AG04450 (cell line): ENCODE results near the gene LRMDA. TPM values are rescaled to one million over a fixed set of nuclear protein-coding genes. Genes with fewer than 3 reads are reported as not detected.

Source experiments
- CTCF ChIA-PET: fragments of 300-600, 350-600 bp; formaldehyde crosslinking; extraction: SDS; loops from one replicate; lab custom pipeline; 2022; ENCODE audit warnings: antibody characterized with exemption, inconsistent platforms; lab: Charles Lee
- POLR2A ChIA-PET: fragments of 350-600 bp; formaldehyde crosslinking; extraction: SDS; loops from one replicate; lab custom pipeline; 2021; ENCODE audit warnings: antibody characterized with exemption, inconsistent platforms; lab: Yijun Ruan, JAX
- DNase-seq: peaks from one replicate; pipeline ENCODE4 v3.0.0-alpha.2; 2011; ENCODE audit warnings: low read depth, low spot score
- H3K27ac ChIP-seq: one replicate; pipeline ENCODE4 v1.5.1; 2012; ENCODE audit warnings: low read depth, low read length, control low read depth
- H3K27me3 ChIP-seq: one replicate; pipeline ENCODE4 v1.6.0; 2012; ENCODE audit warnings: low read length; ENCODE audit not compliant: control insufficient read depth, insufficient read depth
- H3K4me3 ChIP-seq: 2 replicates; pipeline ENCODE4 v1.5.1; 2011; ENCODE audit warnings: mild to moderate bottlenecking, low read depth, low read length, control low read depth
- H3K9me3 ChIP-seq: 2 replicates; pipeline ENCODE4 v1.5.1; 2012; ENCODE audit warnings: low read length; ENCODE audit not compliant: control insufficient read depth, insufficient read depth
- CTCF ChIP-seq: IDR thresholded peaks from 2 replicates; pipeline ENCODE4 v1.5.1; 2011; ENCODE audit warnings: low read depth, low read length, control low read depth, inconsistent platforms
- polyA plus RNA-seq: library from polyadenylated mRNA; depleted of rRNA; stranded (reverse); fragments of >200 nt; gene quantifications from 2 replicates; pipeline ENCODE4 v1.2.3, GENCODE V29; 2011

LRMDA gene
- polyA plus RNA-seq, 1 experiment: 0.12 TPM

- H3K27me3 ChIP-seq: no peaks in the 10 kb centered on the region
- H3K27ac ChIP-seq: no peak overlapping the region
- TF ChIP-seq CTCF: no peak
- CTCF ChIA-PET: no interaction called here
- H3K9me3 ChIP-seq: no peaks in the 10 kb centered on the region
- no peak overlapping the region for H3K4me3 ChIP-seq
- POLR2A ChIA-PET: no interaction called here
- no peak for DNase-seq
Measured at GRCh38 chr10:75693489-75693888, 262.1 kb downstream of the LRMDA start.

- no peaks in the 10 kb centered on the region for H3K9me3 ChIP-seq
- H3K4me3 ChIP-seq: no peak overlapping the region
- DNase-seq: no peak
- CTCF ChIA-PET: no interaction called here
- H3K27ac ChIP-seq: no peak overlapping the region
- POLR2A ChIA-PET: no interaction called here
- TF ChIP-seq CTCF: no peak
- no peaks in the 10 kb centered on the region for H3K27me3 ChIP-seq
Measured at GRCh38 chr10:75694269-75694668, 262.8 kb downstream of the LRMDA start.

DNA sequence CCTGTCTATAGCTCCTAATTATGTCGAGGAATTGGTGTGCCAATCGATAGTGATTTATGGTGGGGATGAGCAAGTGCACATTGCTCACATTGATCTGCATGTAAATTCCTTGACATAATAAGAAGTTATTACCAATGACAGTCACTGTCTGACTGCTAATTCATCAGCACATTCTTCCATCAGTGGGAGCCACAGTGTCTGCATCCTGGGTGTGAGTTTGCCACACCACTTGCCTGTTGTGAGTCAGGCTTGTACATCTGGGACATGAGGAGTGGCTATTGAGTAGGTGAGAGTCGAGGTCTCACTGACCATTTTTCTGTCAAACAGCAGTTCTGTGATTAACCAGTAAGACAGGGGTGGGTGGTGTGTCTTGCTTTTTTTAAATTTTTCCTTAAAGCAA is 263.4 kb downstream of the LRMDA start:
- ChIA-PET POLR2A (no interaction called here), CTCF (no interaction called here)
- H3K27ac ChIP-seq: no peak overlapping the region
- TF ChIP-seq CTCF: no peak
- no peaks in the 10 kb centered on the region for H3K27me3 ChIP-seq
- DNase-seq: no peak
- H3K4me3 ChIP-seq: no peak overlapping the region
- no peaks in the 10 kb centered on the region for H3K9me3 ChIP-seq

- Histone ChIP-seq H3K9me3 (no peaks in the 10 kb centered on the region), H3K4me3 (no peak overlapping the region), H3K27me3 (no peaks in the 10 kb centered on the region), H3K27ac (no peak overlapping the region)
- ChIA-PET POLR2A (no interaction called here), CTCF (no interaction called here)
- no peak for DNase-seq
- no peak for TF ChIP-seq CTCF
Measured at GRCh38 chr10:75695994-75696393, 264.6 kb downstream of the LRMDA start.

DNA sequence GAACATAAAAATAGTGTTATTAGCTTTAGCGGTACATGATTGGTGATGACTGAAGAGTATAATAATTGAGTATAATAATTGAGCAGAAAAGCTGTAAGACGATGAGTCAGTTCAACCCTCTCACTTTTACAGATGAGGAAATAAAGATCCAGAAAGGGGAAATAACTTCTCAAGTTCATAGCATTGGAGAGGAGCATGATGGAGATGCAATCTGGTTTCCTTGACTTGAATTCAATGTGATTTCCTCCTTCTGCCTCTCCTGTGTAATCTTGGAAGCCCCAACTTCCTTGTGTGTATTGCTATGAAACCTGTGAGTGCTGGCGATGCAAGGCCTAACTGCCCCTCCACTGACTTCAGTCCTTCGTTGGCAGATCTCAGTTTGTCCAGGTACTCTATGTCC is 265.1 kb downstream of the LRMDA start:
- no peak for DNase-seq
- CTCF ChIA-PET: no interaction called here
- Histone ChIP-seq H3K27me3 (no peaks in the 10 kb centered on the region), H3K9me3 (no peaks in the 10 kb centered on the region), H3K27ac (no peak overlapping the region), H3K4me3 (no peak overlapping the region)
- no peak for TF ChIP-seq CTCF
- POLR2A ChIA-PET: no interaction called here
